PC-3 (cell line): ENCODE data around the gene TOPORS.

Source experiments
- EZH2 ChIP-seq: fragments of 300-600 bp; sonication (generic); IDR thresholded peaks from one replicate; pipeline ENCODE4 v1.6.1; 2017; ENCODE audit warnings: antibody characterized with exemption, mild to moderate bottlenecking, low read length; ENCODE audit not compliant: unreplicated experiment
- EZH2phosphoT487 ChIP-seq: fragments of 300-600 bp; sonication (generic); IDR thresholded peaks from 2 replicates; pipeline ENCODE4 v1.6.1; 2018; ENCODE audit warnings: mild to moderate bottlenecking, antibody characterized with exemption, low read length, borderline replicate concordance
- TF ChIP-seq, protein P1 (sequence below): fragments of 300-600 bp; sonication (generic); conservative IDR thresholded peaks from 2 replicates; pipeline ENCODE4 v1.5.1; 2017; ENCODE audit warnings: antibody characterized with exemption, low read depth, mild to moderate bottlenecking, low read length

DNA sequence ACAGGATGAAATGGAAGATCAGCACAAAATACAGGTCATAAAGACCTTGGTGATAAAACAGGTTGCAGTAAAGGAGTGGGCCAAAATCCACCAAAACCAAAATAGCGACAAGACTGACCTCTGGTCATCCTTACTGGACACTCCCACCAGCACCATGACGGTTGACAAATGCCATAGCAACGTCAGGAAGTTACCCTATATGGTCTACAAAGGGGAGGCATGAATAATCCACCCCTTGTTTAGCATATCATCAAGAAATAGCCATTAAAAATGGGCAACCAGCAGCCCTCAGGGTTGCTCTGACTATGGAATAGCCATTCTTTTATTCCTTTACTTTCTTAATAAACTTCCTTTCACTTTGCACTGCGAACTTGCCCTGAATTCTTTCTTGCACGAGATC is 26.6 kb upstream of the TOPORS start:
- TF ChIP-seq, protein P1, sequence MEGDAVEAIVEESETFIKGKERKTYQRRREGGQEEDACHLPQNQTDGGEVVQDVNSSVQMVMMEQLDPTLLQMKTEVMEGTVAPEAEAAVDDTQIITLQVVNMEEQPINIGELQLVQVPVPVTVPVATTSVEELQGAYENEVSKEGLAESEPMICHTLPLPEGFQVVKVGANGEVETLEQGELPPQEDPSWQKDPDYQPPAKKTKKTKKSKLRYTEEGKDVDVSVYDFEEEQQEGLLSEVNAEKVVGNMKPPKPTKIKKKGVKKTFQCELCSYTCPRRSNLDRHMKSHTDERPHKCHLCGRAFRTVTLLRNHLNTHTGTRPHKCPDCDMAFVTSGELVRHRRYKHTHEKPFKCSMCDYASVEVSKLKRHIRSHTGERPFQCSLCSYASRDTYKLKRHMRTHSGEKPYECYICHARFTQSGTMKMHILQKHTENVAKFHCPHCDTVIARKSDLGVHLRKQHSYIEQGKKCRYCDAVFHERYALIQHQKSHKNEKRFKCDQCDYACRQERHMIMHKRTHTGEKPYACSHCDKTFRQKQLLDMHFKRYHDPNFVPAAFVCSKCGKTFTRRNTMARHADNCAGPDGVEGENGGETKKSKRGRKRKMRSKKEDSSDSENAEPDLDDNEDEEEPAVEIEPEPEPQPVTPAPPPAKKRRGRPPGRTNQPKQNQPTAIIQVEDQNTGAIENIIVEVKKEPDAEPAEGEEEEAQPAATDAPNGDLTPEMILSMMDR = no peak
- TF ChIP-seq EZH2phosphoT487 = no peak
- no peak for TF ChIP-seq EZH2
